ENCODE measurements around the gene ANOS1.

ANOS1 gene

DNA sequence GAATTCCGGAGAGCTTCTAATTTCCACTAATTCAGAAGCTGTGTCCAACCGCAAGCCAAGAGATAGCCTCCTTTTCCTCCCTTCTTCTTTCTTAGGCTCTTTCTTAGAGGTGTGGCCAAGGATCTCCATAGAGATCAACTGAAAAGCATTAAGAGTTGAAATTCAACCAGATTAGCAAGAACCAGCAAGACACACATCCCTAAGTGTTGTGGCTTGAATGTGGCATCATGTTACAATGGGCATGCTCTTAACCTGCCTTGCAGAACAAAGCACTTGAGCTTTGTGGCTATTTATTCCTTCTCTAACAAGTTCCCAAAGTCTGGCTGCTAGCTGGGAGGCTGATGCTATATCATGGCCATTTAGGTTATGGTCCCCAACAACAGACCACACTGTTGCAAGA is 10.4 kb downstream of the ANOS1 start:
- DNase-seq = no peak

DNA sequence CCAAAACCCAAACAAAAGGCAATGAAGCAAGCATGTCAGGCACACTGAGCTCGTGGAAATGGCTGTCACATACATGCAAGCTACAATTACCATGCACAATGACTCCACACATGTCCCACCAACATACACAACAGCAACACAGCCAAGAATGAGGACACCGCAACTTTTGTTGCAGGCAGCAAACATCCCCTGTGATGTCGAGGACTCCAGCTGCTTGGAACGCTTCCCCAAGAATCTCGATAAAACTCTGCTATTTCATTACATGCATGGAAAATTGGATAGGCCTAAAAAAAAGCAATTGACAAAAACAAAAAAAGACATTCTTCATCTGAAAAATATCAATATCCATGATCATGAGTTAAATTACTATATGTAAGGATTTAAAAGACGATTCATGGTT is 11.8 kb downstream of the ANOS1 start:
- DNase-seq = no peak

DNA sequence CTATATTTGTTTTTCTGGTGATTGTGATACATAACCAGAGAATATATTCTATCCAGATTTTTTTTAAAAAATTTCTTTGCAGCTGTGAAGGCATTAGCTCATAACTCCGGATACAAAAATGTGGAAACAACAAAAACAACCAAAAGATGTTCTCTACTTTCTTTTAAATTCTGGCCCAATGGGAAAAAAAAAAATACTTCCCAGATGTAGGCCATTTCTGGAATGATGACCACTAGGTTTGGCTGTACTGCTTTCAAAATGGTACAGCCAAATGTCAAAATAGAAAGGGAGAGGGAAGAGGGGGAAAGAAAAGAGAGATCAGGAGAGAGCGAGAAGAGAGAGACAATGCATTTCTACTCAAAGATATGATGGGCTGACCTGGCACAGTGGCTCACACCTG is 14.6 kb downstream of the ANOS1 start:
- DNase-seq = no peak

DNA sequence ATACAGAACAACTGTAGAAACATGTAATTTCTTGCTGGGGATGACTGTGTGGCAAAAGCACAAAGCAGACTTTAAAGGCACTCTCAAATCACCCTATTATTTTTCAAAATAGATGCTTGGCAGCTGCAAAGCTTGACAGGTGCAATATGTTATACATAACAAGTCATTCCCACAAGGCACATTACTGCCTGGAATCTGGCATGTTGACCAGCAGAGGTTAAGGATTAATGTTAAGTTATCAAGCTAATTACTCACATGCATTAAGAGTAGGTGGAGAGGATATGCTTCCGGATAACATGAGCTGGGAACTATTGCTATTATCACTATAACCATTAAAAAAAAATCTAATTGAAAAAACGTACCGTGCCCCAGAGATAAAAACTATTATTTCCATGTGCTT is 17.8 kb downstream of the ANOS1 start:
- DNase-seq = no peak

DNA sequence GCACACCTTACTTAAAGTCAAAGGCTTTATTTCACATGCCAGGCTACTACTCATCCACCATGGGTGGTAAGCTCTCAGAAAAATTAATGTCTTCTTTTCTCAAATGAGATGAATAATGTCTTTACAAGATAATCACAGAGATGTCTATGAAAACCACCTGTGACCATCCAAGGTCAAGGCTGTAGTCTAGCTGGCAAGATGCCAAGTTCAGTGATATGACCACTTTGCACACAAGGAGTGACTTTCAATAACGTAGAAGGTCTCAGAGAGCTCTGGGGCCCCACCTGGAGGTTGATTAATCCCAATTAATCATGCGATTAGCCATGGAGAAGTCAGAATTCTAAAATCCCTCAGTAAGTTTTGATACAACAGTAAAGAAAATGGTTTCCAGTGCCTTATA is 20.5 kb downstream of the ANOS1 start:
- no peak for DNase-seq

DNA sequence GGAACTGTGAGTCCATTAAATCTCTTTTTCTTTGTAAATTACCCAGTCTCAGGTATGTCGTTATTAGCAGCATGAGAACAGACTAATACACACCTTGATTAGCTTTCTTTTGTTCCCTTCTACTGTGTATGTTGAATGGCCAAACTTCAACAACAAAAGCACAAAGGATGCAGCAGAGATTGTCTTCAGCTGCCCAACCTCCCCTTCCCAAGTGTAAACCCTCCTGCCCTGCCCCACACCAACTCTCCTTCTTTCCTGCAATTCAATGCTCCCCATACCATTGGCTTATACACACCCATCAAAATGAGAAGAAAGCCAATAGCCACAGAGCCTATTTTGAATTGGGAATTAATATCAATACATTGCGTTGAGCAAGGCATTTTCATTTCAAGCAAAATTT is 27.8 kb downstream of the ANOS1 start:
- DNase-seq = no peak

DNA sequence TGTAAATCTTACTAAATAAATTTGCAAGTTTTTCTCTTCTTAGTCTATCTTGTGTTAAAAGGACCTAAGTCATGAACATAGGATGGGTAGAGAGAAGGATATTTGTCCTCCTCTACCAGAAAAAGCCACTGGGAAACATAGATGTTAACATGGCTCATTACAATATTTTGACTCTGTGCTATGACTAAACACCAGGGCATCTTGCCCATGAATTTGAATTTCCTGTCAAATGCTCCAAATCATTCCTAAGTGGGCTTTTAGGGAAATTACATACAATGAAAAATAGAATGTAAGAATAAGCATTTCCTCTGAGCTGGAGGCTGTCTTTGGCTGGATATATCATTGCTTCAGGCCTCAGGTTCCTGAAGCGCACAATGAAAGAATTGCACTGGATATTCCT is 39.1 kb downstream of the ANOS1 start:
- no peak for DNase-seq

DNA sequence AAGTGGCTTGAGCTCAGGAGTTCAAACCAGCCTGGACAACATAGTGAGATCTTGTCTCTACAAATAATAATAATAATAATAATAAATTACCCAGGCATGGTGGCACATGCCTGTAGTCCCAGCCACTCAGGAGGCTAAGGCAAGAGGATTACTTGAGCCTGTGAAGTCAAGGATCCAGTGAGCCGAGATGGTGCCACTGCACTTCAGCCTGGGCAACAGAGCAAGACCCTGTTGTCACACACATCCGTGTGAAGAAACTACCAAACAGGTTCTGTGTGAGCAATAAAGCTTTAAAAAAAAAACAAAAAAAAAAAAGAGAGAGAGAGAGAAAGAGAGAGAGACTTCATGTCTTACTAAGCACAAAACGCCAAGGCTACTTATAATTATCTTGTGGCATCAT is 42.5 kb downstream of the ANOS1 start:
- no peak for DNase-seq

DNA sequence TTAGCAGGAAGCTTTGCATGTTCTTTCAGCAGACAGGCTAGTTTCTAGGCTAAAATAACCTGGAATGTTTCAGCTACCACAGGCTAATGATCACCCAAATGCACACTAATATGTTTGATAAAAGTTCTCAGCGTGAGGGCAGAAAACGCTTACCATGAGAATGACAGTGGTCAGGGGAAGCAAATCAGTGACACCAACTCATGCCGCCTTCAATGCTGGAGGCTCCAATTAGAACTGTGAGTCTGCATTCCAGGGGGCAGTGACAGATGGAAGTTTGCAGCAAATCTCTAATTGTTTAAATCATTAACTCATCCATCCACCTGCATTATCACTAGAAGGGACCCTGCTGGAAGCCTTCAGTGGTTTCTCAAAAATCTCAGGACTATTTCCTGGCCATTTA is 43.2 kb downstream of the ANOS1 start:
- no peak for DNase-seq

DNA sequence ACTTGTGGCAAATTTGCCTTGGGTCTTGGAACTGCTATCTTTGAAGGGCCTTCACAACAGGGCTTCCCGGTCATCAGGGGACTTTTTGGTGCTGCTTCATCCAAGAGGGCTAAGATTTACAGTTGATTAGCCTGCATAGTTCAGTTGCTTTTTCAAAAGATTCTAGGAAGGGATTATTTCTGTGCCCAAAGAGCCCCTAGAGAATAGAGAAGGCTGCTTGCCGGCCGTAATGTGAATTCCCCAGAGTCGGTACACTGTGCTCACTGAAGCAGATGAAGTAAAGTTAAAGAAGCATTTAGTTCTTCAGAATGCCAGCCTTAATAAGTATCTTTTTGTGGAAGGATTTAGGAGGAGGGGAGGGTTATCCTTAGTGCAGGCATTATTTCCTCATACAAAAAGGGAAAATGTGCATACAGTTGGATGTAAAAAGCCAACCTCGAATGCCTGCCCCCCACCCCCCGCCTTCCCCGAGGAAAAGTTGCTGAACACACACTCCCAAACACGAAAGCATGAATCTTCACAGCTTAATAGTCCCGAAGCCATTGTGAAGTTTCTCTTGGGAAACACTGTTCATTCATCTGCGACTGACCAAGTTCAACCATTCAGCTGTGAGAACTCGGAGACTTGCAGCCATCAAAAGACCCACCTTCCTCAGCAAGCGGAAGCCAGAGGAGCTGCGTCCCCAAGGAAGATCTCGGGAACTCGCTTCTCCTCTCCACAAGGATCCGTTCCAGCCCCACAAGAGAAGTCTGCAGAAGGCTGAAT is 47.6 kb downstream of the ANOS1 start:
- peak in 2 of 58 donors; percentile 1 to 6 for DNase-seq

DNA sequence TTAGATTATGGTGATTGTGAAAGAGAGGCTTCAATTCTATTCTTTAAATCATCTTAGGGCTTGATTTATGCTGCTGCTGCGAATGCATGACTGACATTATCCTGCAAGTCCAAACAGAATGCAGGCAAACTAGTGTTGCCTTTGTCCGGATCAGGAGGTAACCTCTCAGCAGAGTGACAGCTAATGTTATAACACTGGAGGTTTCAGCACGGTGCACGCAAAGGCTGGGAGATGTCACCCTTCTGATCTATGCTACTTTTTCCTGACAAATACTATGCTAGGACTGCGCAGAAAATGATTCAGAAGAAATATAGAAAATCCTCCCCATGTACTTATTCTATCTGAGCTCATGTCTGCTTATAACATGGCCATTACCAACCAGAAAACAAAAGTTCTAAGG is 48.2 kb downstream of the ANOS1 start:
- no peak for DNase-seq

DNA sequence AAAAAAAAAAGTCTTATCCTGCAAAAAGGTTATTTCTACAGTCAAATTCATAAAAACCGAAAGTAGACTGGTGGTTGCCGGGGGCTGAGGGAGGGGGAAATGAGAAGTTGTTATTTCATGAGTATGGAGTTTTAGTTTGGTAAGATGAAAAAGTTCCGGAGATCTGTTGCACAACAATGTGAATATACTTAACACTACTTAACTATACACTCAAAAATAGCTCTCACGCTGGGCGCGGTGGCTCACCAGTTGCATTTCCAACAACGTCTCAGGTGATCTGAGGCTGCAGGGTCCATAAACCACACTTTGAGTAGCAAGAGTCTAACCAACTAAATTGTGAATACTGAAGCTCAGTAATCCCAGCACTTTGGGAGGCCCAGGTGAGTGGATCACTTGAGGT is 52.4 kb downstream of the ANOS1 start:
- DNase-seq = no peak

DNA sequence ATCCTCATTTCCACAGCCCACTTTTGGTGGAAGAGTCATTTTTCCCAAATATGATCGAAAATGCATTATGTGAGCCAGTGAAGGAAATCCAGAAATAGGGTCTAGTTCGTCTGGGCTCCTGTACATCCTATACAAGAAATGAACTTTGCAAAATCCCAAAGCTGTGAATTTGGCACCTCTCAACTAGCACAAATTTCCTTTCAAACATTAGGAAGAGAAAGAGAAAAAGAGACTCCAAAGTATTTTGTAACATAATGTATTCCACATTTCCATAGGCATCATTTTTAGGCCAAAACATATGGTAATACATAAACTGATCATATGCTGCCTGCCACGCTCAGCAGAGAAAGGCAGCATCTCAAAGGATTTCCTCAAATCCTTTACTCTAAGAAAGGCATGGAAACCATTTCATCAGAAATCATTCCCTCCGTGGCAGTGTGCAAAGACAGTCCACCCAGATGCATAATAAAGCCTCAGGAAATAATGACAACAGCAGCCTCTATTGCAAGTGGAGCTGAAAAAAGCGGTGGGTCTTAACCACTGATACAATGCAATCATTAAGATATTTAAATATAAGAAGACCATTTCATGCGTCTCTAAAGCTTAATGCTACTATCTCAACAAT is 56.8 kb downstream of the ANOS1 start:
- no peak for DNase-seq

DNA sequence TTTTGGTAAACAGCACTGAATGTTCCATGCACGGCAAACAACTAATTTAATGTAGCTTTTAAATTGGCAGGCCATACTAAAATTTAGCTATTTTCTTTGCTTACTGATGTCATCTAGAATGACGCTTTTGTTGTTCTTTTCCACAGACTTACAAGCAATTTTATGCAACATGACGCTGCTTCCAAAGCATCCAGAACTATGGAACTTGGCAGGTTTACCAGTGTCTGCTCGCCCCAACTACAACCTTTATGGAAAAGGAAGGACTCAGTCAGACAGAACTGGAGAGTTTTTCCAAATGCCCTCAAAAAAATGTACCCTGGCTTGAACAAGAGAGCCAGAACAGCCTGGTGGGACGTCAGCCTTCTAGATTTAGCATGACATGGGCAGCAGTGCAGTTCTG is 58.7 kb downstream of the ANOS1 start:
- DNase-seq = no peak

DNA sequence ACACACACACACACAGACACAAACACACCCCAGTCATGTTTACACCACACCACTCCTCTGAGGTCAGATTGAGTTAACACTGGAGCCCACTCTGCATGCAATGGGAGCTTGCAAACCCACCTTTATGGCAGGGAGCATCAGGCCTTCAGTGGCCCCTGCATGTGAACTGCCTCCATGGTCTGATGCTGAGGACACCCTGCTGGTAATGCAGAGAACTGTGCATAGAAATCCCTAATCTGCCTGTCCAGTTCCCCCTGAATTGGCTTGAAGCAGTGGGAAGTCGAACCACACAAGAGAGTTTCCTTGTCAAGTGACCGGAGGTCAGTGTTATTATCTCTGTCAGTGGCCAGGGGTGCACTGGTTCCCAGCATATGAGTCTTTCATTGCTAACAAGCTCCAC is 59.8 kb downstream of the ANOS1 start:
- DNase-seq = no peak

DNA sequence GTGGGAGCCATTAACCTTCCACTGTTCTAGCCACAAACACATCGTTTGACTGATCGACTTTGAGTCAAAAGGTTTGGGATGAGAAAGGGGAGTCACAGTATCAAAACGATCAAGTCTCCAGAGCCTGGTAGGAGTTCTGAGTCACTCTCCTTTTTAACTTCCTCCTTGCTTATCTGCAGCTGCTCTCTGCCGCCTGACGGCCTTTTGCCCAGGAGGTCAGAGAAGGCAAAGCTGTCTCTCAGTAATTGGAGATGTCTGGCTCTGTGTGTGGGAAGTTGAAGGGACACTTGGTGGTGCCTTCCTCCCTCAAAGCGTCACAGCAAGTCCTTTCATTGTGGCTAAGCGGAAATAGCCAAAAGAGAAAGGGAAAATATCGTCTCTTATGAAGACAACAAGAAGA is 63.1 kb downstream of the ANOS1 start:
- peak in 1 of 58 donors; percentile 2 for DNase-seq

DNA sequence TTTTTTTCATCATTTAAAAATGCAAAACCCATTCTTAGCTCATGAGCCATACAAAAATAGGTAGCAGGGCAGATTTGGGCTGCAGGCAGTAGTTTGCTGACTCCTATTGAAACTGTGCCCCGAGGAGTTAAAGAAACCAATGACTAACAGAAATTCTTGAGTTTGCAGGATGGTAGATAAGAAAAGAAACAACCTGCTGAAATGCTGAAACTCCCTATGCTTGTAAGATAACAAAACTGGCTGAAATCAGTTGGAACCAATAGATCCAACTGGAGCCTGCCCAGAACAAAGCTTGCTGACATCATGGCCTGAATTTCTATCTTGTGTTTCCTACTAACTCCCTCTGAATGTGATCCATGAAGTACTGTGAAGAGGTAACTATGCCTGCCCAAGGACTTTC is 68.6 kb downstream of the ANOS1 start:
- DNase-seq = no peak

DNA sequence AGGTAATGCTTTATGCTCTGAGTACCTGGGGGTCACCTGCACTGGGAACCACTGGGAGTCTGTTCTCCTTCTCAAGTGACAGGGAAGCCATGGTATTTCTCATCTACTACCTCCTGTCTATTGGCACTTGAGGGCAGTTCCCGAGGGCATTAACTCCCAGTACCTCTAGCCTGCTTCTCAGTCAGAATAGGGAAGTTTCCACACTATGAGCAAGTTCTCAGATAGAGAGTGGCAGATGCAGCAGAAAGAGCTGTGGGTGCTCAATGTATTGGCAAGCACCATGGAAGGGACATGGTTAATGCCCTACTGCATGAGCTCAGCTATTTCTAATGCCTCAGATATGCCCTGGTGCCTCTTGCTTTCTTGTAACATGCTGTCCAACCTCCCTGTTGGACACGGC is 74.1 kb downstream of the ANOS1 start:
- no peak for DNase-seq

DNA sequence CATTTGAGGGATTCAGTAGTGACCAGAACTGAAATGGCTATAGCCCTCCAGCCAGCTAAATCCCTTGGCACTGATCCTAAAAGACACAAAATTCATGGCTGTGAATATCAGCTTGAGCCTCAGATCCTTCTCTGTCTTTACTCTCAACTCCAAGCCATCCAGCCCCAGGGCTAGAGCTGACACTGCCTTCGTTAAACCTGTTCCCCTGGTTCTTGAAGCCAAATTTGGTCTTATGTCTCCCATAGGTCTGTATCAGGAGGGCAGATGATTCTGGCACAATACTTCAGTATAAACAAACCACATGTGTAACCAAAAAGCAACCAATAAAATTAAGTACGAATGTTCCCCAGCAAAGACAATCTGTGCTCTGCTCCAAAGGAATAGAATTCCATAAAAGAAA is 78.0 kb downstream of the ANOS1 start:
- no peak for DNase-seq

DNA sequence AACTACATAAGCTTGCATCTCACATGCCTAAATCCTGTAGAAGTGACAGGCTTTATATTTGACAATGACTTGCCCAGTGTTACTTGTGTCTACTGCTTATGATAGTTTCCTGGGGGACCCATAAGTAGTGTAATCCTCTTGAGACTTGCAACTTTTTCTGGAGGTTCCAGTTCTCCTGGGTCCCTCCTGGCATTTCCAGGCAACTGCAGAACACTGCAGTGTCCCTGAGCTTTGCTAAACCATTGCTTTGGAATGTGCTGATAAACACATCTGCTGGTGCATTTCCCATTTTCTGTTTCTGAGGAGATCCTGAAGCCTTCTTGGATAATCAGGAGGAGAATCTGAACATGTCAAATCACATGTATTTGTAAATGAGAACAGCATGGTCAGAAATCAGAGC is 82.0 kb downstream of the ANOS1 start:
- DNase-seq = no peak

DNA sequence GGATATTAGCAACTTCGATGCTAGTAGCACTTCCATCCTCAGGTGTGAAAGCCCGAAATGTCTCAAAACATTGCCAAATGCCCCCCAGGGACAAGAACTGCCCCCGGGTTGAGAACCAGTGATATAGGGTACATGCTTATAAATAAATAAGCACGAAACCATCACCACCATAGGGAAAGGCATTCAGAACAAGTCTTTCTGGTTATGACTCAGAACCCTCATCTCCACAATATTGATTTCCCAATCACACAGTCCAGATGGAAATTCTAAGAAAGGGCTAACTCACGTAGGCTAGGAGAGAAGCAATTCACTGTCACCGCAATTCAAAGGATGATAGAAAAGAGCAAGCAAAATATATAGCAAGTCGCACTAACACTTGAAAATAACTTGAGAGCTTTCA is 84.8 kb downstream of the ANOS1 start:
- DNase-seq = no peak

DNA sequence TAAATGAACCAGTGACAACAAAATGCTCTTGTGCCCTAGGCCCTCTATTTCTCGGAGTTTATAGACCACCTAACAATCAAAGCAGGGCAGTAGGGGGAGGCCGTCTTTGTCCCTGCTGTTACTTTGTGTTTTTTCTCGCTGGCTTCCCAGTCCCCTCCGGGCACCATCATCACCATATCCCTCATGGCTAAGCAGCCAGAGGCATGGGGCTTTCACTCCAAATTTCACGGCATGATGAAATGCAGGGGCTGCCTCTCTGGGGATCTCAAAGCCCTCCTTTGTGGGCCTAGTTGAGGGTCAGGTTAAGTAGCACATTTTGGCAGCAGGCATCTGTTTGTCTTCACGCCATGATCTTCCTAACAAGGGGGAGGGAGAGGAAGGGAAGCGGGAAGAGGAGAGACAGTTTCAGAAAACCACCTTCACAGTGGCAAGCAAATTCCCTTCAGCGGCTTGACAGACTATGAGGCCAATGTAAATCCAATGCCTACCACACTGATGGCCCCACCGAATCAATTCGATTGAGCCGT is 91.9 kb downstream of the ANOS1 start:
- no peak for DNase-seq

DNA sequence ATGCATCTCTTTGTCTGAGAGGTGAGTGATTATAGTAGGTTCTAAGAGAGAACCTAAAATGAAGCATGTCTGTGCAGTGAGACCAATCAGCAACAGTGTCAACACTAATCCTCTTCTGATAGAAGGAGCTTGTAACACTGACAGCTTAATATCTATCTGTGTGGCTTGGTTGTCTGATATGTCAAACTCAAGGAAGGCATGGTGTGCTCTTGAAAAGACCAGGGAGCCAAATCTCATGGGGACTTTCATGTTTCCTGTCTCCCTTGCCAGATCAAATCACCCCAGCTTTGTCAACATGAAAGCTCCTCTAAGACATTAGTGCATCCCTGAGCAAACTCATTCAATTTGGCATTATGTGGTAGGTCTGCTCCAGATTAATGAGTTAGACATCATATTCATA is 95.4 kb downstream of the ANOS1 start:
- DNase-seq = no peak
